B cell (primary cell): ENCODE results near the gene SHMT2. TPM values are rescaled to one million over a fixed set of nuclear protein-coding genes. Genes with fewer than 3 reads are reported as not detected.

Experiments used
- ATAC-seq: fragments of 200-7000 bp; cut with Tn5 transposase; one replicate; pipeline ENCODE4 v1.10.0; 2021; ENCODE audit warnings: low read depth, mild to moderate bottlenecking, moderate number of reproducible peaks, moderate library complexity
- CTCF ChIA-PET: fragments of 350-600 bp; sonication (Branson Sonifier 250); formaldehyde crosslinking; loops from one replicate; lab custom pipeline; 2021; ENCODE audit warnings: antibody characterized with exemption, inconsistent platforms; lab: Charles Lee
- POLR2A ChIA-PET: fragments of 350-600 bp; sonication (Branson Sonifier 250); formaldehyde crosslinking; loops from one replicate; lab custom pipeline; 2021; ENCODE audit warnings: antibody characterized with exemption; lab: Charles Lee
- DNase-seq: peaks from one replicate; pipeline ENCODE4 v3.0.0; 2013
- H2AFZ ChIP-seq: 2 replicates; pipeline ENCODE4 v1.6.1; 2012; ENCODE audit warnings: mild to moderate bottlenecking, low read depth, low read length; ENCODE audit not compliant: insufficient read depth, poor library complexity, severe bottlenecking
- H3K27ac ChIP-seq, 2 donors: 1 replicate in 1 of 2; 2 replicates in 1 of 2; pipeline ENCODE4 v1.5.1; 2012 to 2013; ENCODE audit warnings: low read length in 2 of 2, mild to moderate bottlenecking in 2 of 2, moderate library complexity in 1 of 2
- H3K27me3 ChIP-seq, 4 experiments: fragments of 200-600 bp in 1 of 4; sonication (generic) in 1 of 4; replicated peaks in 1 of 4; 1 replicate in 2 of 4; 2 replicates in 2 of 4; pipeline versions ENCODE4 v1.6.1 to v1.7.0; 2013 to 2016; ENCODE audit warnings: low read length in 3 of 4, mild to moderate bottlenecking in 2 of 4, mixed read lengths in 1 of 4, moderate library complexity in 1 of 4; ENCODE audit not compliant: insufficient read depth in 4 of 4, control insufficient read depth in 3 of 4; ENCODE audit errors: control extremely low read depth in 1 of 4
- H3K36me3 ChIP-seq, 2 experiments: replicated peaks in 1 of 2; 1 replicate in 1 of 2; 2 replicates in 1 of 2; pipeline versions ENCODE4 v1.6.1 to v1.7.1; 2013; ENCODE audit warnings: low read length in 1 of 2; ENCODE audit not compliant: insufficient read depth in 2 of 2, control insufficient read depth in 1 of 2; ENCODE audit errors: control extremely low read depth in 1 of 2, extremely low read depth in 1 of 2
- H3K4me1 ChIP-seq, 2 donors: fragments of 200-600 bp in 1 of 2; sonication (generic) in 1 of 2; 1 replicate in 1 of 2; 2 replicates in 1 of 2; pipeline versions ENCODE4 v1.5.1 to v1.6.1; 2013 to 2017; ENCODE audit warnings: low read length in 2 of 2; ENCODE audit not compliant: control insufficient read depth in 2 of 2, insufficient read depth in 2 of 2
- H3K4me2 ChIP-seq: replicated peaks from 2 replicates; pipeline ENCODE3; 2012; ENCODE audit warnings: mild to moderate bottlenecking, low read depth, low read length; ENCODE audit not compliant: poor library complexity, severe bottlenecking
- H3K4me3 ChIP-seq, 5 experiments: fragments of 200-600 bp in 1 of 5; sonication (generic) in 1 of 5; 1 replicate in 3 of 5; 2 replicates in 2 of 5; pipeline versions ENCODE4 v1.5.1 to v1.7.0; 2011 to 2016; ENCODE audit warnings: low read length in 4 of 5, mild to moderate bottlenecking in 4 of 5, low read depth in 2 of 5, control low read depth in 1 of 5, moderate library complexity in 1 of 5; ENCODE audit not compliant: insufficient read depth in 1 of 5; ENCODE audit errors: control extremely low read depth in 1 of 5, extremely low read depth in 1 of 5
- H3K79me2 ChIP-seq: fragments of 200-600 bp; sonication (generic); one replicate; pipeline ENCODE4 v1.6.0; 2016; ENCODE audit warnings: low read length; ENCODE audit not compliant: control insufficient read depth, insufficient read depth
- H3K9ac ChIP-seq: fragments of 200-600 bp; sonication (generic); 2 replicates; pipeline ENCODE4 v1.6.1; 2017; ENCODE audit warnings: mild to moderate bottlenecking, low read length, moderate library complexity
- H3K9me3 ChIP-seq, 3 donors: one replicate each; pipeline versions ENCODE4 v1.6.1 to v1.7.1; 2013; ENCODE audit warnings: low read length in 2 of 3; ENCODE audit not compliant: control insufficient read depth in 2 of 3, insufficient read depth in 1 of 3; ENCODE audit errors: control extremely low read depth in 1 of 3
- H4K20me1 ChIP-seq: 2 replicates; pipeline ENCODE4 v1.6.0; 2012; ENCODE audit warnings: mild to moderate bottlenecking, low read length; ENCODE audit not compliant: insufficient read depth, control insufficient read depth, poor library complexity, severe bottlenecking
- H3K27ac Mint-ChIP-seq: one replicate; pipeline ENCODE4 v1.8.0; 2021; ENCODE audit warnings: mixed read lengths
- H3K27me3 Mint-ChIP-seq: one replicate; pipeline ENCODE4 v1.8.0; 2021; ENCODE audit warnings: mixed read lengths
- H3K4me1 Mint-ChIP-seq: one replicate; pipeline ENCODE4 v1.8.0; 2021; ENCODE audit warnings: mixed read lengths
- H3K4me3 Mint-ChIP-seq: one replicate; pipeline ENCODE4 v1.8.0; 2021; ENCODE audit warnings: mixed read lengths
- H3K9me3 Mint-ChIP-seq: one replicate; pipeline ENCODE4 v1.8.0; 2022; ENCODE audit warnings: mixed read lengths; ENCODE audit not compliant: insufficient read depth
- CTCF ChIP-seq: fragments of 200-600 bp; IDR thresholded peaks from one replicate; pipeline ENCODE4 v1.8.0; 2022; ENCODE audit warnings: antibody characterized with exemption, mild to moderate bottlenecking
- EZH2 ChIP-seq: IDR thresholded peaks from 2 replicates; pipeline ENCODE4 v1.6.1; 2012; ENCODE audit warnings: borderline replicate concordance, low read depth, mild to moderate bottlenecking, moderate library complexity, low read length; ENCODE audit not compliant: insufficient read depth, poor library complexity, severe bottlenecking
- WGBS: methylation state at CpG from one replicate; pipeline ENCODE4 v1.1.5; 2013; ENCODE audit warnings: missing lambda C conversion rate; ENCODE audit not compliant: insufficient coverage; 5-methylcytosine and 5-hydroxymethylcytosine counted together
- intact Hi-C: fragments of 100-400 bp; cut with micrococcal nuclease; formaldehyde crosslinking; loops from one replicate; pipeline ENCODE4 v1.10.0; 2022
- polyA plus RNA-seq: library from polyadenylated mRNA; depleted of rRNA; stranded (reverse); fragments of >200 nt; gene quantifications from 2 replicates; pipeline ENCODE4 v1.2.3, GENCODE V29; 2012
- total RNA-seq, 2 donors: library from RNA; stranded (reverse); fragments of 120-200 nt in 1 of 2; gene quantifications; 1 replicate in 1 of 2; 2 replicates in 1 of 2; pipeline versions ENCODE4 v1.2.3 to v1.2.4, GENCODE V29; 2013 to 2022

The SHMT2 gene
- total and polyA plus RNA-seq, 2 donors (not counting 1 experiment from before 2014, with no cell fraction given) = 166 to 236 TPM

GRCh38 chr12:57185906-57186508 lies 43.5 kb upstream of the SHMT2 start:
- no peak overlapping the region for H3K4me3 ChIP-seq
- no peaks in the 10 kb centered on the region for H3K36me3 ChIP-seq
- H3K4me3 Mint-ChIP-seq = no peak overlapping the region
- ChIA-PET POLR2A (interaction anchor here (0.6 kb wide), 1 partner anchor 59 kb away, joined by 4 read pairs; no protein-coding TSS in a partner anchor), CTCF (interaction anchor here (1.1 to 7.5 kb wide), 6 partner anchors 11 to 346 kb away, joined by 3 to 108 read pairs (median 4); partner anchors contain the start of gene LRP1)
- H3K4me1 Mint-ChIP-seq = peaks cover 5% of the 10 kb centered on the region
- H3K27me3 ChIP-seq = no peaks in the 10 kb centered on the region
- no peaks in the 10 kb centered on the region for H3K9me3 Mint-ChIP-seq
- H3K4me1 ChIP-seq = peaks cover 0 to 6% of the 10 kb centered on the region in 2 donors
- no peak overlapping the region for H3K27ac ChIP-seq
- intact Hi-C loops = no loop called here
- no peak for TF ChIP-seq CTCF
- TF ChIP-seq EZH2 = no peak
- H3K9ac ChIP-seq = no peak overlapping the region
- H3K9me3 ChIP-seq = no peaks in the 10 kb centered on the region
- DNase-seq = no peak
- WGBS = 90% methylated on average over 10 of the region's 12 CpGs
- H3K4me2 ChIP-seq = no peak overlapping the region
- H3K27me3 Mint-ChIP-seq = no peaks in the 10 kb centered on the region
- H2AFZ ChIP-seq = no peak overlapping the region
- H4K20me1 ChIP-seq = no peaks in the 10 kb centered on the region
- no peak for ATAC-seq
- no peaks in the 10 kb centered on the region for H3K79me2 ChIP-seq
- no peak overlapping the region for H3K27ac Mint-ChIP-seq
